Neural progenitor cell (in vitro differentiated cells): ENCODE measurements around the gene LBR. TPM values are rescaled to one million over a fixed set of nuclear protein-coding genes. Genes with fewer than 3 reads are reported as not detected.

ENCODE experiments used
- DNase-seq: peaks from one replicate; pipeline ENCODE4 v3.0.0-alpha.2; 2016; ENCODE audit warnings: low spot score
- H2AFZ ChIP-seq: fragments of 200-600 bp; sonication (generic); replicated peaks from 2 replicates; pipeline ENCODE4 v1.6.1; 2016; ENCODE audit warnings: antibody characterized with exemption
- H3F3A ChIP-seq: fragments of 200-600 bp; sonication (generic); 2 replicates; pipeline ENCODE4 v1.6.1; 2016; ENCODE audit warnings: antibody characterized with exemption, low read depth
- H3K27ac ChIP-seq: fragments of 200-600 bp; sonication (generic); 2 replicates; pipeline ENCODE4 v1.5.1; 2016; ENCODE audit warnings: mild to moderate bottlenecking
- H3K27me3 ChIP-seq: fragments of 200-600 bp; sonication (generic); 2 replicates; pipeline ENCODE4 v1.6.1; 2016; ENCODE audit warnings: mild to moderate bottlenecking, moderate library complexity
- H3K36me3 ChIP-seq: fragments of 200-600 bp; sonication (generic); 2 replicates; pipeline ENCODE4 v1.5.1; 2016
- H3K4me1 ChIP-seq: fragments of 200-600 bp; sonication (generic); 2 replicates; pipeline ENCODE4 v1.6.1; 2016; ENCODE audit warnings: mixed run types
- H3K4me2 ChIP-seq: fragments of 200-600 bp; sonication (generic); 2 replicates; pipeline ENCODE4 v1.6.1; 2016
- H3K4me3 ChIP-seq: fragments of 200-600 bp; sonication (generic); 2 replicates; pipeline ENCODE4 v1.5.1; 2016
- H3K79me2 ChIP-seq: fragments of 200-600 bp; sonication (generic); 2 replicates; pipeline ENCODE4 v1.6.1; 2016; ENCODE audit warnings: low read depth
- H3K9ac ChIP-seq: fragments of 200-600 bp; sonication (generic); 2 replicates; pipeline ENCODE4 v1.6.1; 2016
- H3K9me3 ChIP-seq: fragments of 200-600 bp; sonication (generic); 2 replicates; pipeline ENCODE4 v1.5.1; 2016; ENCODE audit warnings: low read depth
- H4K20me1 ChIP-seq: fragments of 200-600 bp; sonication (generic); 2 replicates; pipeline ENCODE4 v1.6.1; 2016; ENCODE audit warnings: low read depth
- H3K27ac Mint-ChIP-seq: 3 replicates; pipeline ENCODE4 v1.8.0; 2021; ENCODE audit warnings: mixed read lengths
- H3K27me3 Mint-ChIP-seq: 2 replicates; pipeline ENCODE4 v1.8.0; 2022; ENCODE audit warnings: low read depth, mild to moderate bottlenecking, inconsistent platforms, moderate library complexity, mixed read lengths; ENCODE audit not compliant: insufficient read depth
- H3K36me3 Mint-ChIP-seq: 3 replicates; pipeline ENCODE4 v1.8.0; 2021; ENCODE audit warnings: mixed read lengths
- H3K4me1 Mint-ChIP-seq: 3 replicates; pipeline ENCODE4 v1.8.0; 2021; ENCODE audit warnings: mixed read lengths
- H3K4me3 Mint-ChIP-seq: 3 replicates; pipeline ENCODE4 v1.8.0; 2021; ENCODE audit warnings: mild to moderate bottlenecking, moderate library complexity, mixed read lengths
- H3K9me3 Mint-ChIP-seq: 3 replicates; pipeline ENCODE4 v1.8.0; 2020; ENCODE audit warnings: mixed read lengths
- EZH2 ChIP-seq: fragments of 200-600 bp; sonication (generic); IDR thresholded peaks from 2 replicates; pipeline ENCODE4 v1.6.1; 2017; ENCODE audit warnings: antibody characterized with exemption, mild to moderate bottlenecking, moderate library complexity
- EZH2phosphoT487 ChIP-seq: fragments of 200-600 bp; sonication (generic); IDR thresholded peaks from 2 replicates; pipeline ENCODE4 v1.6.1; 2017; ENCODE audit warnings: antibody characterized with exemption
- total RNA-seq: library from RNA; depleted of rRNA; stranded (reverse); fragments of >200 nt; gene quantifications from 2 replicates; pipeline ENCODE4 v1.2.3, GENCODE V29; 2015; ENCODE audit warnings: low replicate concordance
- TF ChIP-seq, protein P1 (sequence below): fragments of 200-600 bp; sonication (generic); IDR thresholded peaks from 2 replicates; pipeline ENCODE4 v1.5.1; 2017; ENCODE audit warnings: antibody characterized with exemption, mild to moderate bottlenecking

The LBR gene
- total RNA-seq, 1 donor from 2014 or later = 171 TPM

DNA sequence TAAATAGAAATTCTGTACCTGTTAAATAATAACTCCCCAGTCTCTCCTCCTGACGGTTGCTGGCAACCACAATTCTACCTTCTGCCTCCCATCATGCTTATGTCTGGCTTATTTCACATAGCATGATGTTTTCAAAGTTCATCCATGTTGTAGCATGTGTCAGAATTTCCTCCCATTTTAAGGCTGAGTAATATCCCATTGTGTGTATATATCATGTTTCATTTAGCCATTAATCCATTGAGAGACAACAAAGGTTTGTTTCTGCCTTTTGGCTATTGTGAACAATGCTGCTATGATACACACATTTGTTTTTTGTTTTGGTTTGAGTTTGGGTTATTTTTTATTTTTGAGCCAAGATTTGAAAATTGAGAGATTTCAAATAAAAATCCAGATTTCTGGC lies 72.0 kb downstream of the LBR start:
- TF ChIP-seq, protein P1, sequence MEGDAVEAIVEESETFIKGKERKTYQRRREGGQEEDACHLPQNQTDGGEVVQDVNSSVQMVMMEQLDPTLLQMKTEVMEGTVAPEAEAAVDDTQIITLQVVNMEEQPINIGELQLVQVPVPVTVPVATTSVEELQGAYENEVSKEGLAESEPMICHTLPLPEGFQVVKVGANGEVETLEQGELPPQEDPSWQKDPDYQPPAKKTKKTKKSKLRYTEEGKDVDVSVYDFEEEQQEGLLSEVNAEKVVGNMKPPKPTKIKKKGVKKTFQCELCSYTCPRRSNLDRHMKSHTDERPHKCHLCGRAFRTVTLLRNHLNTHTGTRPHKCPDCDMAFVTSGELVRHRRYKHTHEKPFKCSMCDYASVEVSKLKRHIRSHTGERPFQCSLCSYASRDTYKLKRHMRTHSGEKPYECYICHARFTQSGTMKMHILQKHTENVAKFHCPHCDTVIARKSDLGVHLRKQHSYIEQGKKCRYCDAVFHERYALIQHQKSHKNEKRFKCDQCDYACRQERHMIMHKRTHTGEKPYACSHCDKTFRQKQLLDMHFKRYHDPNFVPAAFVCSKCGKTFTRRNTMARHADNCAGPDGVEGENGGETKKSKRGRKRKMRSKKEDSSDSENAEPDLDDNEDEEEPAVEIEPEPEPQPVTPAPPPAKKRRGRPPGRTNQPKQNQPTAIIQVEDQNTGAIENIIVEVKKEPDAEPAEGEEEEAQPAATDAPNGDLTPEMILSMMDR = no peak
- TF ChIP-seq EZH2phosphoT487 (no peak), EZH2 (no peak)
- no peaks in the 10 kb centered on the region for H3K27me3 ChIP-seq
- H3K4me3 Mint-ChIP-seq = no peak overlapping the region
- H3K4me3 ChIP-seq = no peak overlapping the region
- no peaks in the 10 kb centered on the region for H3K36me3 Mint-ChIP-seq
- H3K4me1 Mint-ChIP-seq = no peaks in the 10 kb centered on the region
- no peaks in the 10 kb centered on the region for H3K79me2 ChIP-seq
- no peak overlapping the region for H3K27ac Mint-ChIP-seq
- no peaks in the 10 kb centered on the region for H3K36me3 ChIP-seq
- H4K20me1 ChIP-seq = no peaks in the 10 kb centered on the region
- no peak overlapping the region for H3K9ac ChIP-seq
- H3K4me1 ChIP-seq = no peaks in the 10 kb centered on the region
- no peaks in the 10 kb centered on the region for H3F3A ChIP-seq
- no peaks in the 10 kb centered on the region for H3K9me3 ChIP-seq
- no peaks in the 10 kb centered on the region for H3K27me3 Mint-ChIP-seq
- no peak for DNase-seq
- no peak overlapping the region for H2AFZ ChIP-seq
- H3K9me3 Mint-ChIP-seq = no peaks in the 10 kb centered on the region
- no peak overlapping the region for H3K4me2 ChIP-seq
- no peak overlapping the region for H3K27ac ChIP-seq

DNA sequence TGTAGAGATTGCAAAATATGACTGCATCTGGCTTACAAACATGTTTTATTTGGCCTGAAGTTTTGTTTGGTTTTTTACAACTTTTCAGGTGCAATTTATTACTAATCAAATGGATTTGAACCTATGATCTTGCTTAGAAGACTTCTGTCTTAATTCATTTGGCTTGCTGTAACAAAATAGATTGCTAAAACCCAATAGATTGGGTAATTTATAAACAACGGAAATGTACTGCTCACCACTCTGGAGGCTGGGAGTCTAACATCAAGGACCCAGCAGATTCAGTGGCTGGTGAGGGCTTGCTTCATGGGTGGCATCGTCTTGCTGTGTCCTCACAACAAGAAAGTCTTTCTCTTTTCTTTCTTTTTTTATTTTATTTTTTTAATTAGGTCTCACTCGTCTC lies 72.9 kb downstream of the LBR start:
- no peaks in the 10 kb centered on the region for H3K27me3 ChIP-seq
- no peaks in the 10 kb centered on the region for H4K20me1 ChIP-seq
- no peak overlapping the region for H3K27ac Mint-ChIP-seq
- no peaks in the 10 kb centered on the region for H3K79me2 ChIP-seq
- H3K4me1 Mint-ChIP-seq = no peaks in the 10 kb centered on the region
- no peaks in the 10 kb centered on the region for H3K4me1 ChIP-seq
- no peaks in the 10 kb centered on the region for H3K36me3 ChIP-seq
- H3K4me3 Mint-ChIP-seq = no peak overlapping the region
- H3K4me2 ChIP-seq = no peak overlapping the region
- no peaks in the 10 kb centered on the region for H3K36me3 Mint-ChIP-seq
- H3K27me3 Mint-ChIP-seq = no peaks in the 10 kb centered on the region
- H3K27ac ChIP-seq = no peak overlapping the region
- no peak for DNase-seq
- H2AFZ ChIP-seq = peak overlapping the region; percentile 0
- no peaks in the 10 kb centered on the region for H3K9me3 Mint-ChIP-seq
- TF ChIP-seq, protein P1 = no peak
- TF ChIP-seq EZH2 = no peak
- no peak for TF ChIP-seq EZH2phosphoT487
- no peak overlapping the region for H3K9ac ChIP-seq
- H3K9me3 ChIP-seq = no peaks in the 10 kb centered on the region
- no peak overlapping the region for H3K4me3 ChIP-seq
- no peaks in the 10 kb centered on the region for H3F3A ChIP-seq

Other genes starting within 250 kb of the LBR start
- gene ENAH, start 225.1 kb upstream of the LBR start, total RNA-seq = 230 and 346 TPM in 2 replicates